Prostate gland (tissue), 2 donors: ENCODE data around the gene RNF217.

ENCODE experiments used
- CTCF ChIP-seq, 4 experiments: fragments of 200-600 bp in 2 of 4; fragments of 450-650 bp in 2 of 4; sonication (generic) in 2 of 4; IDR thresholded peaks; 1 replicate in 3 of 4; 2 replicates in 1 of 4; pipeline ENCODE4 v1.5.1; 2016 to 2019; ENCODE audit warnings: antibody characterized with exemption in 4 of 4, mild to moderate bottlenecking in 2 of 4, moderate library complexity in 2 of 4
- POLR2A ChIP-seq: fragments of 450-650 bp; IDR thresholded peaks from one replicate; pipeline ENCODE4 v1.6.1; 2016; ENCODE audit warnings: antibody characterized with exemption, mild to moderate bottlenecking

GRCh38 chr6:125076482-125076742 lies 114.2 kb downstream of the RNF217 start:
- TF ChIP-seq CTCF (IDR thresholded peaks at IDR 0.05) (no peak), POLR2A (no peak)
